MM.1S (cell line): ENCODE data around the gene SRSF2.
A peak's percentile ranks its signal among the peaks of the same experiment; 100 is the strongest.
"Not testable (repeated sequence)": the region's sequence is repeated elsewhere in the genome, so short reads cannot be mapped to it uniquely, and the experiment has no call there.

Experiments
- DNase-seq: peaks from one replicate; pipeline ENCODE4 v3.0.0-alpha.2; 2015
- H2AFZ ChIP-seq: fragments of 300-600 bp; sonication (generic); 2 replicates; pipeline ENCODE4 v1.6.0; 2016; ENCODE audit warnings: antibody characterized with exemption, low read length
- H3F3A ChIP-seq: fragments of 300-600 bp; sonication (generic); 2 replicates; pipeline ENCODE4 v1.6.1; 2016; ENCODE audit warnings: mild to moderate bottlenecking, antibody characterized with exemption, low read length, moderate library complexity, mixed read lengths; ENCODE audit not compliant: insufficient read depth
- H3K27ac ChIP-seq: fragments of 300-600 bp; sonication (generic); 2 replicates; pipeline ENCODE4 v1.5.1; 2016; ENCODE audit warnings: mild to moderate bottlenecking, low read length
- H3K27me3 ChIP-seq: fragments of 300-600 bp; sonication (generic); replicated peaks from 2 replicates; pipeline ENCODE4 v1.6.0; 2016; ENCODE audit warnings: low read length; ENCODE audit not compliant: insufficient read depth
- H3K36me3 ChIP-seq: fragments of 300-600 bp; sonication (generic); replicated peaks from 2 replicates; pipeline ENCODE4 v1.6.1; 2016; ENCODE audit warnings: mild to moderate bottlenecking, low read length, mixed read lengths; ENCODE audit not compliant: insufficient read depth
- H3K4me1 ChIP-seq: fragments of 300-600 bp; sonication (generic); 2 replicates; pipeline ENCODE4 v1.6.1; 2016; ENCODE audit warnings: low read length, mixed read lengths
- H3K4me2 ChIP-seq: fragments of 300-600 bp; sonication (generic); 2 replicates; pipeline ENCODE4 v1.6.0; 2016; ENCODE audit warnings: low read depth, low read length
- H3K4me3 ChIP-seq: fragments of 300-600 bp; sonication (generic); 2 replicates; pipeline ENCODE4 v1.5.1; 2016; ENCODE audit warnings: low read length, mixed read lengths
- H3K79me2 ChIP-seq: fragments of 300-600 bp; sonication (generic); 2 replicates; pipeline ENCODE4 v1.6.1; 2016; ENCODE audit warnings: mixed run types, low read length, mixed read lengths
- H3K9ac ChIP-seq: fragments of 300-600 bp; sonication (generic); 2 replicates; pipeline ENCODE4 v1.6.1; 2016; ENCODE audit warnings: low read length, mixed read lengths
- H3K9me2 ChIP-seq: fragments of 300-600 bp; sonication (generic); replicated peaks from 2 replicates; pipeline ENCODE4 v1.6.1; 2016; ENCODE audit warnings: mild to moderate bottlenecking, low read length, mixed read lengths; ENCODE audit not compliant: insufficient read depth
- H3K9me3 ChIP-seq: fragments of 300-600 bp; sonication (generic); replicated peaks from 2 replicates; pipeline ENCODE4 v1.6.1; 2016; ENCODE audit warnings: mild to moderate bottlenecking, low read length, mixed read lengths; ENCODE audit not compliant: insufficient read depth
- H4K20me1 ChIP-seq: fragments of 300-600 bp; sonication (generic); 2 replicates; pipeline ENCODE4 v1.6.1; 2016; ENCODE audit warnings: mild to moderate bottlenecking, low read length, moderate library complexity, mixed read lengths; ENCODE audit not compliant: insufficient read depth
- CTCF ChIP-seq: fragments of 300-600 bp; sonication (generic); IDR thresholded peaks from 2 replicates; pipeline ENCODE4 v1.5.1; 2016; ENCODE audit warnings: antibody characterized with exemption, low read length, mixed read lengths
- EZH2 ChIP-seq: fragments of 300-600 bp; sonication (generic); optimal IDR thresholded peaks from 2 replicates; pipeline ENCODE3; 2017; ENCODE audit warnings: low read depth, mild to moderate bottlenecking, antibody characterized with exemption, low read length, mixed read lengths
- EZH2phosphoT487 ChIP-seq: fragments of 300-600 bp; sonication (generic); IDR thresholded peaks from 2 replicates; pipeline ENCODE4 v1.6.1; 2018; ENCODE audit warnings: antibody characterized with exemption, low read length

SRSF2 gene

GRCh38 chr17:76732734-76733617 lies 4.2 kb downstream of the SRSF2 start:
- H3K9me3 ChIP-seq: no peaks in the 10 kb centered on the region
- TF ChIP-seq EZH2 (no peak), EZH2phosphoT487 (no peak), CTCF (no peak)
- H3K9me2 ChIP-seq: no peaks in the 10 kb centered on the region
- H3F3A ChIP-seq: peaks cover 75% of the 10 kb centered on the region
- H2AFZ ChIP-seq: no peak overlapping the region
- peak overlapping the region; percentile 92; the same call in 1 of the 2 replicates for H3K27ac ChIP-seq
- peaks cover 33% of the 10 kb centered on the region for H4K20me1 ChIP-seq
- peak overlapping the region; percentile 99; the same call in 1 of the 2 replicates for H3K9ac ChIP-seq
- peak overlapping the region; percentile 83; the same call in 1 of the 2 replicates for H3K4me2 ChIP-seq
- peaks cover 7% of the 10 kb centered on the region; the same call in 1 of the 2 replicates for H3K4me1 ChIP-seq
- H3K27me3 ChIP-seq: no peaks in the 10 kb centered on the region
- H3K79me2 ChIP-seq: peaks cover 82% of the 10 kb centered on the region
- peaks cover 33% of the 10 kb centered on the region for H3K36me3 ChIP-seq
- no peak overlapping the region for H3K4me3 ChIP-seq
- DNase-seq: no peak

- H3K36me3 ChIP-seq: peaks cover 33% of the 10 kb centered on the region
- H4K20me1 ChIP-seq: peaks cover 33% of the 10 kb centered on the region
- H3F3A ChIP-seq: peaks cover 84% of the 10 kb centered on the region
- H3K9me2 ChIP-seq, H3K27me3 ChIP-seq, H3K4me2 ChIP-seq, H3K4me1 ChIP-seq, H3K9me3 ChIP-seq, H3K9ac ChIP-seq, DNase-seq, H3K4me3 ChIP-seq, H2AFZ ChIP-seq: not testable (repeated sequence)
- H3K79me2 ChIP-seq: peaks cover 89% of the 10 kb centered on the region
- peak overlapping the region; percentile 29; the same call in 1 of the 2 replicates for H3K27ac ChIP-seq
Measured at GRCh38 chr17:76731800-76732733, 5.1 kb downstream of the SRSF2 start.

- TF ChIP-seq EZH2phosphoT487: no peak
- no peak for TF ChIP-seq CTCF
- no peak for TF ChIP-seq EZH2
- Histone ChIP-seq H3K4me1 (0 out of 2 replicates have a peak, but pooled peaks cover 8% of the 10 kb centered on the region), H3K9me3 (no peaks in the 10 kb centered on the region), H3K9me2 (no peaks in the 10 kb centered on the region), H3K4me3 (peak overlapping the region; percentile 80), H3F3A (peaks cover 60% of the 10 kb centered on the region), H3K36me3 (peaks cover 9% of the 10 kb centered on the region; the same call in 1 of the 2 replicates), H4K20me1 (no peaks in the 10 kb centered on the region), H3K27ac (peak overlapping the region; percentile 100), H2AFZ (no peak overlapping the region), H3K27me3 (no peaks in the 10 kb centered on the region), H3K79me2 (peaks cover 83% of the 10 kb centered on the region), H3K9ac (peak overlapping the region; percentile 99), H3K4me2 (peak overlapping the region; percentile 89)
- peak; percentile 40 for DNase-seq
Measured at GRCh38 chr17:76727745-76728456, 9.2 kb downstream of the SRSF2 start.
